Activated CD4-positive, alpha-beta T cell treated with anti-CD3 and anti-CD28 coated beads for 36 hours (primary cell): ENCODE measurements around the gene GAS6. TPM values are rescaled to one million over a fixed set of nuclear protein-coding genes. Genes with fewer than 3 reads are reported as not detected.

ENCODE experiments used
- ATAC-seq: fragments of 200-7000 bp; cut with Tn5 transposase; one replicate; pipeline ENCODE4 v1.10.0; 2021; ENCODE audit warnings: mild to moderate bottlenecking, moderate library complexity
- CTCF ChIA-PET: fragments of 350-600 bp; sonication (Branson Sonifier 250); formaldehyde crosslinking; loops from one replicate; lab custom pipeline; 2021; ENCODE audit warnings: antibody characterized with exemption; lab: Charles Lee
- POLR2A ChIA-PET: fragments of 350-600 bp; sonication (Branson Sonifier 250); formaldehyde crosslinking; loops from one replicate; lab custom pipeline; 2021; ENCODE audit warnings: antibody characterized with exemption, inconsistent platforms; lab: Charles Lee
- DNase-seq: peaks from one replicate; pipeline ENCODE4 v3.0.0-alpha.2; 2020
- H3K27ac Mint-ChIP-seq: one replicate; pipeline ENCODE4 v1.8.0; 2021; ENCODE audit warnings: mixed read lengths
- H3K27me3 Mint-ChIP-seq: one replicate; pipeline ENCODE4 v1.8.0; 2021; ENCODE audit warnings: mixed read lengths
- H3K36me3 Mint-ChIP-seq: one replicate; pipeline ENCODE4 v1.8.0; 2021; ENCODE audit warnings: low read depth, mixed read lengths
- H3K4me1 Mint-ChIP-seq: one replicate; pipeline ENCODE4 v1.8.0; 2021; ENCODE audit warnings: mixed read lengths
- H3K4me3 Mint-ChIP-seq: one replicate; pipeline ENCODE4 v1.8.0; 2021; ENCODE audit warnings: mild to moderate bottlenecking, moderate library complexity, mixed read lengths
- H3K9me3 Mint-ChIP-seq: one replicate; pipeline ENCODE4 v1.8.0; 2021; ENCODE audit warnings: low read depth, mixed read lengths
- intact Hi-C, 2 experiments: fragments of 100-400 bp; cut with DNase I in 1 of 2; cut with micrococcal nuclease in 1 of 2; formaldehyde crosslinking; loops; one replicate each; pipeline versions ENCODE4 v1.14.2 to v1.15.1; 2022 to 2024; cut with DNase I, micrococcal nuclease
- total RNA-seq, 2 experiments: library from RNA; stranded (reverse); gene quantifications; one replicate each; pipeline ENCODE4 v1.2.3, GENCODE V29; 2021

GAS6 gene
- total RNA-seq, 2 experiments from 2014 or later: 0.54 to 0.73 TPM

GRCh38 chr13:113813070-113813748 lies 50.7 kb downstream of the GAS6 start:
- Mint-ChIP-seq H3K36me3 (peaks cover 10% of the 10 kb centered on the region), H3K27me3 (no peaks in the 10 kb centered on the region), H3K27ac (no peak overlapping the region), H3K9me3 (peaks cover 5% of the 10 kb centered on the region), H3K4me3 (no peak overlapping the region), H3K4me1 (peaks cover 21% of the 10 kb centered on the region)
- DNase-seq: no peak
- POLR2A ChIA-PET: no interaction called here
- ATAC-seq: no peak
- intact Hi-C loops: loop anchor here in 1 of 2 experiments (10.0 kb wide), 1 partner anchor 302 kb away; no protein-coding TSS in a partner anchor
- CTCF ChIA-PET: interaction anchor here (0.5 kb wide), 1 partner anchor 310 kb away, joined by 3 read pairs; no protein-coding TSS in a partner anchor

- DNase-seq: no peak
- Mint-ChIP-seq H3K4me1 (peaks cover 19% of the 10 kb centered on the region), H3K4me3 (no peak overlapping the region), H3K36me3 (peaks cover 10% of the 10 kb centered on the region), H3K27me3 (no peaks in the 10 kb centered on the region), H3K27ac (no peak overlapping the region), H3K9me3 (peaks cover 10% of the 10 kb centered on the region)
- ChIA-PET CTCF (no interaction called here), POLR2A (no interaction called here)
- no peak for ATAC-seq
- intact Hi-C loops: loop anchor here in 1 of 2 experiments (10.0 kb wide), 1 partner anchor 302 kb away; no protein-coding TSS in a partner anchor
These were observed 51.5 kb downstream of the GAS6 start for GRCh38 chr13:113812178-113813040.

- Mint-ChIP-seq H3K27ac (no peak overlapping the region), H3K27me3 (no peaks in the 10 kb centered on the region), H3K36me3 (peaks cover 8% of the 10 kb centered on the region), H3K9me3 (peaks cover 10% of the 10 kb centered on the region), H3K4me1 (peaks cover 10% of the 10 kb centered on the region), H3K4me3 (no peak overlapping the region)
- CTCF ChIA-PET: interaction anchor here (0.6 kb wide), 1 partner anchor 362 kb away, joined by 3 read pairs; no protein-coding TSS in a partner anchor
- POLR2A ChIA-PET: interaction anchor here (0.6 kb wide), 1 partner anchor 317 kb away, joined by 3 read pairs; no protein-coding TSS in a partner anchor
- no peak for DNase-seq
- no peak for ATAC-seq
- intact Hi-C loops: loop anchor here in 1 of 2 experiments (10.0 kb wide), 1 partner anchor 303 kb away; no protein-coding TSS in a partner anchor
These were observed 52.6 kb downstream of the GAS6 start for GRCh38 chr13:113811081-113811928.

- intact Hi-C loops: loop anchor here in 1 of 2 experiments (10.0 kb wide), 1 partner anchor 304 kb away; no protein-coding TSS in a partner anchor
- peaks cover 2% of the 10 kb centered on the region for H3K36me3 Mint-ChIP-seq
These were observed 53.2 kb downstream of the GAS6 start for GRCh38 chr13:113810640-113811039.

GRCh38 chr13:113809934-113810333 lies 53.9 kb downstream of the GAS6 start:
- Mint-ChIP-seq H3K36me3 (no peaks in the 10 kb centered on the region), H3K9me3 (peaks cover 10% of the 10 kb centered on the region), H3K4me3 (no peak overlapping the region), H3K27me3 (no peaks in the 10 kb centered on the region), H3K27ac (no peak overlapping the region), H3K4me1 (no peaks in the 10 kb centered on the region)
- no peak for DNase-seq
- CTCF ChIA-PET: no interaction called here
- POLR2A ChIA-PET: no interaction called here
- ATAC-seq: no peak
- intact Hi-C loops: loop anchor here in 1 of 2 experiments (10.0 kb wide), 1 partner anchor 305 kb away; no protein-coding TSS in a partner anchor

More at GRCh38 chr13:113810640-113811039, 53.2 kb downstream of the GAS6 start:
- H3K4me1 Mint-ChIP-seq: peaks cover 4% of the 10 kb centered on the region
- peaks cover 10% of the 10 kb centered on the region for H3K9me3 Mint-ChIP-seq
- ChIA-PET CTCF (no interaction called here), POLR2A (interaction anchor here (0.6 kb wide), 1 partner anchor 318 kb away, joined by 3 read pairs; no protein-coding TSS in a partner anchor)
- H3K27me3 Mint-ChIP-seq: no peaks in the 10 kb centered on the region
- H3K4me3 Mint-ChIP-seq: no peak overlapping the region
- ATAC-seq (no peak), DNase-seq (no peak)
- H3K27ac Mint-ChIP-seq: no peak overlapping the region

GRCh38 chr13:113808058-113808834 lies 55.6 kb downstream of the GAS6 start:
- CTCF ChIA-PET: no interaction called here
- ATAC-seq: no peak
- peaks cover 10% of the 10 kb centered on the region for H3K9me3 Mint-ChIP-seq
- H3K36me3 Mint-ChIP-seq: no peaks in the 10 kb centered on the region
- no peak overlapping the region for H3K4me3 Mint-ChIP-seq
- POLR2A ChIA-PET: no interaction called here
- no peaks in the 10 kb centered on the region for H3K4me1 Mint-ChIP-seq
- DNase-seq: no peak
- no peak overlapping the region for H3K27ac Mint-ChIP-seq
- intact Hi-C loops: no loop called here
- no peaks in the 10 kb centered on the region for H3K27me3 Mint-ChIP-seq

- intact Hi-C loops: no loop called here
- Mint-ChIP-seq H3K4me1 (no peaks in the 10 kb centered on the region), H3K36me3 (no peaks in the 10 kb centered on the region), H3K9me3 (peaks cover 10% of the 10 kb centered on the region), H3K27me3 (no peaks in the 10 kb centered on the region), H3K27ac (no peak overlapping the region), H3K4me3 (no peak overlapping the region)
- POLR2A ChIA-PET: no interaction called here
- DNase-seq (no peak), ATAC-seq (no peak)
- CTCF ChIA-PET: no interaction called here
These were observed 57.4 kb downstream of the GAS6 start for GRCh38 chr13:113806526-113806925.

GRCh38 chr13:113806104-113806471 lies 57.8 kb downstream of the GAS6 start:
- Mint-ChIP-seq H3K9me3 (peaks cover 10% of the 10 kb centered on the region), H3K27ac (no peak overlapping the region), H3K4me1 (no peaks in the 10 kb centered on the region), H3K36me3 (no peaks in the 10 kb centered on the region), H3K4me3 (no peak overlapping the region), H3K27me3 (no peaks in the 10 kb centered on the region)
- CTCF ChIA-PET: no interaction called here
- POLR2A ChIA-PET: no interaction called here
- DNase-seq: no peak
- intact Hi-C loops: no loop called here
- no peak for ATAC-seq

GRCh38 chr13:113805431-113806103 lies 58.3 kb downstream of the GAS6 start:
- H3K4me1 Mint-ChIP-seq: no peaks in the 10 kb centered on the region
- DNase-seq: no peak
- peaks cover 10% of the 10 kb centered on the region for H3K9me3 Mint-ChIP-seq
- no peak overlapping the region for H3K27ac Mint-ChIP-seq
- ATAC-seq: no peak
- no peak overlapping the region for H3K4me3 Mint-ChIP-seq
- H3K36me3 Mint-ChIP-seq: no peaks in the 10 kb centered on the region
- intact Hi-C loops: no loop called here
- POLR2A ChIA-PET: no interaction called here
- no peaks in the 10 kb centered on the region for H3K27me3 Mint-ChIP-seq
- CTCF ChIA-PET: no interaction called here
